Spleen (tissue), 11 donors: ENCODE data around the gene LRIT2. TPM values are rescaled to one million over a fixed set of nuclear protein-coding genes. Genes with fewer than 3 reads are reported as not detected.

Experiments
- DNase-seq: peaks from one replicate; pipeline ENCODE4 v3.0.0-alpha.2; 2020
- H3K27ac ChIP-seq, 8 donors: fragments of 200-600 bp; sonication (generic) in 7 of 8; 1 replicate in 4 of 8; 2 replicates in 4 of 8; pipeline versions ENCODE4 v1.5.0 to v1.8.0; 2016 to 2021; ENCODE audit warnings: inconsistent platforms in 4 of 8, mild to moderate bottlenecking in 4 of 8, moderate library complexity in 1 of 8
- H3K27me3 ChIP-seq, 7 donors: fragments of 200-600 bp; sonication (generic) in 6 of 7; replicated peaks in 1 of 7; 1 replicate in 4 of 7; 2 replicates in 3 of 7; pipeline versions ENCODE4 v1.5.0 to v1.8.0; 2016 to 2021; ENCODE audit warnings: inconsistent platforms in 3 of 7, mild to moderate bottlenecking in 1 of 7
- H3K36me3 ChIP-seq, 6 donors: fragments of 200-600 bp; sonication (generic) in 5 of 6; 1 replicate in 4 of 6; 2 replicates in 2 of 6; pipeline versions ENCODE4 v1.5.0 to v1.8.0; 2016 to 2021; ENCODE audit warnings: inconsistent platforms in 2 of 6
- H3K4me1 ChIP-seq, 6 donors: fragments of 200-600 bp; sonication (generic) in 5 of 6; 1 replicate in 3 of 6; 2 replicates in 3 of 6; pipeline versions ENCODE4 v1.5.0 to v1.8.0; 2016 to 2021; ENCODE audit warnings: inconsistent platforms in 3 of 6
- H3K4me3 ChIP-seq, 8 donors: fragments of 200-600 bp; sonication (generic) in 7 of 8; 1 replicate in 4 of 8; 2 replicates in 4 of 8; pipeline versions ENCODE4 v1.5.0 to v1.8.0; 2016 to 2021; ENCODE audit warnings: inconsistent platforms in 4 of 8, mild to moderate bottlenecking in 4 of 8, moderate library complexity in 2 of 8
- H3K9me3 ChIP-seq, 8 donors: fragments of 200-600 bp; sonication (generic) in 7 of 8; 1 replicate in 4 of 8; 2 replicates in 4 of 8; pipeline versions ENCODE4 v1.5.0 to v1.8.0; 2016 to 2021; ENCODE audit warnings: inconsistent platforms in 4 of 8
- CTCF ChIP-seq, 11 experiments: fragments of 200-600 bp in 7 of 11; fragments of 450-650 bp in 4 of 11; sonication (generic) in 4 of 11; IDR thresholded peaks in 8 of 11; conservative IDR thresholded peaks in 3 of 11; 1 replicate in 7 of 11; 2 replicates in 4 of 11; pipeline versions ENCODE4 v1.4.0 to v1.8.0; 2016 to 2021; ENCODE audit warnings: antibody characterized with exemption in 11 of 11, inconsistent platforms in 4 of 11, mild to moderate bottlenecking in 1 of 11
- POLR2A ChIP-seq, 3 donors: fragments of 450-650 bp; IDR thresholded peaks; one replicate each; pipeline ENCODE4 v1.5.1; 2017; ENCODE audit warnings: antibody characterized with exemption in 3 of 3, mild to moderate bottlenecking in 1 of 3
- POLR2AphosphoS5 ChIP-seq, 3 donors: sonication (generic); formaldehyde crosslinking; IDR thresholded peaks; one replicate each; pipeline ENCODE4 v1.5.1; 2017; ENCODE audit warnings: antibody characterized with exemption in 3 of 3
- WGBS, 5 donors: extraction: QIAGEN DNeasy Blood & Tissue Kit in 3 of 5; methylation state at CpG; one replicate each; pipeline versions ENCODE4 v1.1.5 to v1.1.7; 2013 to 2018; 5-methylcytosine and 5-hydroxymethylcytosine counted together
- intact Hi-C: fragments of 100-400 bp; cut with DNase I; formaldehyde crosslinking; loops from one replicate; pipeline ENCODE4 v1.15.0; 2023; ENCODE audit warnings: low total_unique reads
- polyA plus RNA-seq, 3 donors: library from polyadenylated mRNA; stranded (reverse); fragments of 200-250 nt; gene quantifications; one replicate each; pipeline ENCODE4 v1.2.1, GENCODE V29; 2013
- total RNA-seq, 7 donors: library from RNA; depleted of rRNA in 3 of 7; stranded (reverse); fragments of >200 nt in 3 of 7; fragmentation: NEBNext Ultra II Directional in 4 of 7; extraction: Animal tissue kit (Norgen Biotek cat#: 25700) in 4 of 7; gene quantifications; one replicate each; pipeline versions ENCODE4 v1.1.0 to v1.2.1, GENCODE V29; 2016 to 2021
- donor health status: healthy with polysubstance abuse.
- donor health status: DM: no; HTN: no; CAD: no; lungs with moderate emphysema.
- donor health status: DM: no; HTN: no; CAD: no.
- donor health status: Bipolar disorder and iron deficiency.
- donor health status: healthy.
- donor health status: DM: no; HTN: no; CAD: no.
- donor health status: DM: yes; HTN: yes; CAD: no.

Gene LRIT2
- total and polyA plus RNA-seq, 10 donors: not detected

GRCh38 chr10:84214612-84215235, 10.6 kb downstream of the LRIT2 start:
- WGBS, 5 donors: 48 to 56% (median 52%) methylated on average over 12 of the region's 12 CpGs
- no peaks in the 10 kb centered on the region for H3K27me3 ChIP-seq
- H3K9me3 ChIP-seq: peaks cover 0 to 7% (median 2%) of the 10 kb centered on the region in 8 donors
- DNase-seq: no peak
- H3K27ac ChIP-seq: no peak overlapping the region
- TF ChIP-seq POLR2A (IDR thresholded peaks at IDR 0.05): no peak
- TF ChIP-seq CTCF (IDR thresholded peaks at IDR 0.05 in 8 of 11, conservative IDR thresholded peaks at IDR 0.05 in 3 of 11): peak in 6 of 11 experiments; percentile 15 to 68 (median 36)
- no peak for TF ChIP-seq POLR2AphosphoS5 (IDR thresholded peaks at IDR 0.05)
- H3K4me3 ChIP-seq: no peak overlapping the region
- intact Hi-C loops: no loop called here
- no peaks in the 10 kb centered on the region for H3K36me3 ChIP-seq
- no peaks in the 10 kb centered on the region for H3K4me1 ChIP-seq

GRCh38 chr10:84214046-84214572, 11.2 kb downstream of the LRIT2 start:
- Histone ChIP-seq H3K9me3 (peaks cover 0 to 1% (median 0%) of the 10 kb centered on the region in 8 donors), H3K27ac (no peak overlapping the region), H3K4me3 (no peak overlapping the region), H3K27me3 (no peaks in the 10 kb centered on the region), H3K4me1 (no peaks in the 10 kb centered on the region), H3K36me3 (no peaks in the 10 kb centered on the region)
- intact Hi-C loops: no loop called here
- 64 to 83% (median 77%) methylated on average over 18 to 25 of the region's 25 CpGs for WGBS, 5 donors
- DNase-seq: no peak
- TF ChIP-seq POLR2A (IDR thresholded peaks at IDR 0.05) (no peak), CTCF (IDR thresholded peaks at IDR 0.05 in 8 of 11, conservative IDR thresholded peaks at IDR 0.05 in 3 of 11) (no peak), POLR2AphosphoS5 (IDR thresholded peaks at IDR 0.05) (no peak)

- Histone ChIP-seq H3K4me1 (no peaks in the 10 kb centered on the region), H3K9me3 (no peaks in the 10 kb centered on the region), H3K36me3 (no peaks in the 10 kb centered on the region), H3K27ac (no peak overlapping the region), H3K27me3 (peaks cover 0 to 2% (median 0%) of the 10 kb centered on the region in 7 donors), H3K4me3 (no peak overlapping the region)
- WGBS, 5 donors: 78 to 87% (median 85%) methylated on average over 7 to 11 of the region's 11 CpGs
- intact Hi-C loops: no loop called here
- TF ChIP-seq CTCF (IDR thresholded peaks at IDR 0.05 in 8 of 11, conservative IDR thresholded peaks at IDR 0.05 in 3 of 11) (no peak), POLR2AphosphoS5 (IDR thresholded peaks at IDR 0.05) (no peak), POLR2A (IDR thresholded peaks at IDR 0.05) (no peak)
- DNase-seq: no peak
Measured at GRCh38 chr10:84213076-84213475, 12.3 kb downstream of the LRIT2 start.

- TF ChIP-seq CTCF (IDR thresholded peaks at IDR 0.05 in 8 of 11, conservative IDR thresholded peaks at IDR 0.05 in 3 of 11): no peak
- TF ChIP-seq POLR2AphosphoS5 (IDR thresholded peaks at IDR 0.05): no peak
- TF ChIP-seq POLR2A (IDR thresholded peaks at IDR 0.05): no peak
- Histone ChIP-seq H3K27ac (no peak overlapping the region), H3K36me3 (no peaks in the 10 kb centered on the region), H3K4me3 (no peak overlapping the region), H3K27me3 (peaks cover 0 to 5% (median 0%) of the 10 kb centered on the region in 7 donors), H3K9me3 (no peaks in the 10 kb centered on the region), H3K4me1 (no peaks in the 10 kb centered on the region)
- no peak for DNase-seq
- intact Hi-C loops: no loop called here
- WGBS, 5 donors: 68 to 84% (median 79%) methylated on average over 5 of the region's 5 CpGs
Measured at GRCh38 chr10:84212014-84212413, 13.3 kb downstream of the LRIT2 start.
